C4-2B (cell line): ENCODE measurements around the gene KCNJ3.

Experiments
- H3K27ac ChIP-seq: fragments of 450-650 bp; 2 replicates; pipeline ENCODE4 v1.5.1; 2017
- CTCF ChIP-seq: fragments of 450-650 bp; conservative IDR thresholded peaks from 2 replicates; pipeline ENCODE4 v1.5.1; 2017; ENCODE audit warnings: mild to moderate bottlenecking
- ZFX ChIP-seq: fragments of 450-650 bp; IDR thresholded peaks from 2 replicates; pipeline ENCODE4 v1.6.1; 2017

Gene KCNJ3

GRCh38 chr2:154707994-154708575, 9.6 kb downstream of the KCNJ3 start:
- TF ChIP-seq ZFX = no peak
- TF ChIP-seq CTCF = no peak
- no peak overlapping the region for H3K27ac ChIP-seq

- TF ChIP-seq ZFX (no peak), CTCF (no peak)
- H3K27ac ChIP-seq = no peak overlapping the region
These were observed 10.7 kb downstream of the KCNJ3 start for GRCh38 chr2:154709215-154709614.

GRCh38 chr2:154710078-154710477, 11.6 kb downstream of the KCNJ3 start:
- TF ChIP-seq ZFX = no peak
- TF ChIP-seq CTCF = no peak
- no peak overlapping the region for H3K27ac ChIP-seq

GRCh38 chr2:154710685-154711084, 12.2 kb downstream of the KCNJ3 start:
- TF ChIP-seq ZFX = no peak
- no peak for TF ChIP-seq CTCF

GRCh38 chr2:154713675-154714074, 15.2 kb downstream of the KCNJ3 start:
- TF ChIP-seq ZFX (no peak), CTCF (no peak)
- H3K27ac ChIP-seq = no peak overlapping the region

More at GRCh38 chr2:154710685-154711084, 12.2 kb downstream of the KCNJ3 start:
- no peak overlapping the region for H3K27ac ChIP-seq

GRCh38 chr2:154720651-154721050, 22.2 kb downstream of the KCNJ3 start:
- no peak overlapping the region for H3K27ac ChIP-seq
- no peak for TF ChIP-seq ZFX
- no peak for TF ChIP-seq CTCF

- no peak overlapping the region for H3K27ac ChIP-seq
- no peak for TF ChIP-seq ZFX
- TF ChIP-seq CTCF = no peak
These were observed 25.8 kb downstream of the KCNJ3 start for GRCh38 chr2:154724194-154724797.
